Measurements from ENCODE around the gene MRPL27.
"Not testable (repeated sequence)": the region's sequence is repeated elsewhere in the genome, so short reads cannot be mapped to it uniquely, and the experiment has no call there.

MRPL27 gene

DNA sequence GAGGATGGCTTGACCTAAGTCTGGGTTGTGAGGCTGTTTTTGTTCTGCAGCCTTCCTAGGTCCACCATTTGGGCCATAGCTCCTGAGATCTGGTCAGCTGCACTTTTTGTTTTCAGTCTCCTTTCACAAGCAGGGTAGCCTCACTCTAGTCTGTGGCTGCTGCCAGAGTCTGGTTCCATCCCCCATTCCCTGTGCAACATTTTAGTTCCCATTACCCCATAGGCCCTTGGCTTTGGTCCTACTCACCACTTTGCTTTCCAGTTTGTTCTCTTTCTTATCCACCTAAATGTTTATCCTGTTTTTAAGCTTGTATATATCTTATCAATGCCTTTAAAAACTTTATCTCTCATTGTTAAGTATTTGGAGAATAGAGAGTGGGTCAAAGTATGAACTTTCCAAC, 33.6 kb downstream of the MRPL27 start:
- no peak for DNase-seq

DNA sequence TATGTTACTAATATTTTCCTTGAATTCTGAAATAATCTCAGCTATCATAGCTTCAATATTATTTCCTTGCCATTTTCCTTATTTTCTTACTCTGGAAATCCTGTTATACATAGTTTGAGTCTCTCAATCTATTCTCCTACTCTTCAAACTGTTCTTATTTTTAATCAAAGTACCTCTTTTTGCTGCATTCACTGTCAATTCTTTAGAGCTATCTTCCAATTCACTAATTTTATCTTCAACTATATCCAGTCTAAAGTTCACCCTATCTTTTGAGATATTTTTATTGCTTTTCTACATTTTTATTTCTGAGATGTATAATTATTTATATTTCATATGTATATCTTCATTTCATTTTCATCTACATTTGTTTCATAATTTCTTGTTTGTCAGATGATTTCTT, 34.3 kb downstream of the MRPL27 start:
- DNase-seq, result no peak

- no peak for DNase-seq
Measured at GRCh38 chr17:50337956-50338355, 35.0 kb downstream of the MRPL27 start.

GRCh38 chr17:50333291-50334057, 39.5 kb downstream of the MRPL27 start:
- not testable (repeated sequence) for DNase-seq

GRCh38 chr17:50332196-50332595, 40.8 kb downstream of the MRPL27 start:
- no peak for DNase-seq

DNA sequence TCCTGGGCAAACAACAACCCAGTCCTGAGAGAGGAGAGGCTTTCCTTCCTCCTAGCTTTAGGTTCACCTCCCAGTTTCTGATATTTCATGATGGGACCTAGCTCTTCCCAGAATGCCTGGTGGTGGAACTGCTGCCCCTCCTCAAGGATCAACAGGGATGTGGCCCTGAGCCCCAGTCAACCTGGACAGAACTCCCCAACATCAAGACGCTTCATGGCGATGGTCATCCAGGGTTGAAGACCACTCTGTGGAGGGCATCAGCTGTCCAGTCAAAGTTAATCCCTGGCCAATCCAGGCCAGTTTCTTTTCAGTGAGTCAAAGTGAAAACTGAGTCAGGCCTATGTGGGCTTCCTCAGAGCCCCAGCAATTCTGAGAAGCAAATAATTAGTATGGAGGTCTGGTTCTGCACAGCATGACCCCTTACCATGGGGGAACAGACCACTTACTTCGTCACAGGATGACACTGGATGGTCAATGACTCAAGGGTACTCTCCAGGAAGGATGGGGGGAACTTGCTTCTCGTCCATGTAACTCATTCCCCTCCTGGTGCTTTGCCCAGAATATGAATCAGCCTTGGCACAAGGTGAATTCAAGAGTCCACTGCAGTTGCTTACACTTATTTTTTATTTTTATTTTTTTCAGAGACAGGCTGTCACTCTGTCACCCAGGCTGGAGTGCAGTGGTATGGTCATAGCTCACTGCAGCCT, 41.7 kb downstream of the MRPL27 start:
- no peak for DNase-seq

DNA sequence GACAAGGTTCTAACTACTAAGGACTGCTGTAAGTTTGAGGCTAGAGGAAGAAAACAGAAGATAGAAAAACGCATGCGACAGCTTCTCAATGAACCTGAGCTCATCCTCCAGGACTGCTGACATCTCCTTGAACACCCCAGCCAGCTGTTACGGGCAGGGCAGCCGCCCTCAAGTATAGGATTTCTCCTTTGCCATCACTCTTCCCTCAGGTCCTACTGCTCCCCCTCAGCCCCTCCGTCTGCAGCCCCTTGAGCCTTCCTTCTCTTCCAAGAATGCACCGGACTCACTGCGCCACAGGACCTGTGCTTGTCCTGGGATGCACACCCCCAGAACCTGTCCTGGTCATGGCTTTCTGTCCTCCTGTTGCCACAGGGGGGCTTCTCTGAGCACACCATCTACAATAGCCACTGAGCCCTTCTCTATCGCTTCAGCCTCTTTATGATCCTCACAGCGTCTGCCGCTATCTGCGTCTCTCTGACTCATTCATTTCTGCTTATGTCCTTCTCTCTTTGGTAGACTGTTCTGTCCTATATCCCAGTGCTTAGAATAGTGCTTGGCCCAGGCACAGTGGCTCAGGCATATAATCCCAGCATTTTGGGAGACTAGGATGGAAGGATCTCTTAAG, 42.7 kb downstream of the MRPL27 start:
- DNase-seq, result no peak

DNA sequence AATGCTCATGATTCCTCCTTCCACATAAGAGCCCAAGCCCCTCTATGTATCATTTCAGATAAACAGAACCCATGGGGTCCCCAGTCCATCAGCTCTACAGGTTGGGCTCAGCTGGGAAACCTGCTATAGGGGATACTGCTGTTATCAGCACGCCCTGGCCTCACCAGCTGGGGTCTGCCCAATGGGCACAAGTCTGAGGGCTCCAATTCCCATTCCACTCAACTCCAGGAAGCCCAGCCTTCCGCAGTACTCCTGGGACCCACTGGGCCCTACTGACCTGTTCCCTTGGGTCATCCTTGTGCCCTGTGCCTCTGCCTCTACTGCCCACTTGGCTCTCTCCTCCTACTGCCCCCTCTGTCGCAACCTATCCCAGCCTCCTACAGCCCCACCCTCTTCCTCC, 43.3 kb downstream of the MRPL27 start:
- no peak for DNase-seq

DNA sequence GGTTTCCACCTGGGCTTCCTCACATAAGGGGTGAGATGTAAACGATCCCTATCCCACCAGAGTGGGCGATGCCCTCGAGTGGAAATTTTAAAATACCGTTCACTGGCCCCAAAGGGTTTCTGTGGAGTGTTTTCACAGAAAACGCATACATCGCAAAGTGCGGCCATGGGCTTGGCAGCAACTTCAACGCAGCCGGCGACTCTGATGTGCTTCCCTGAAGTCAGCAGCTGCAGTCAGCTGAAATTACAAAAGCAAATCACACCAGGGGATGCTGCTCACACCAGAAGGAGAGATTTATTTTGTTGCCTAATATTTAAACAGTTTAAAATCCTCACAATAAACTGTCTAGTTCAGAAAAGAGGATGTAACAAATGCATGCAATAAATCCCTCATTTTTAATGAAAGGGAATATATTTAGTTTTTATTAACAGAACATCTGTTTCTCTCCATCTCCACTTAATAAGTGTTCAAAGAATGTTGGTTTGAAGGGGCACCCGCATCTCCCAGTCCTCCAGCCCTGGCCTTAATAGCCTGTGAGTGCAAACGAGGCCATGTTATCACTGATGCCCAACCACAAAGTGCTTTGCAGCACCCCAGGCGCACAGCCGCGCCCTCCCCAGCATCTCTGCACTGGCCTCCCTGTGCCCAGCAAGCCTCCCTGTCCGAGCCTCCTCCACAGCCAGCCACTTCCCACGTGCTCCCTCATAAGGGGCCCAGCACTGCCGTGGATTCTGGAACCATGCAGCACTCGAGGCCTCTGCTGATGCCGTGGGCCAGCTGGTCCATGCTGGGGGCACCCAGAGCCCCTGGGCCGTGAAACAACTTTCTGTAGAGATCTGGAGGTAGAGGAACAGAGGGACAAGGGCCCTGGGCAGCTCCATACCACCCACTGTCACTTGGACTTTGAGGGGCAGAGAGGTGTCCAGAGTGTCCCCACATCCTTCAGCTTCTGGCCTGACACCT, 44.3 kb downstream of the MRPL27 start:
- no peak for DNase-seq

DNA sequence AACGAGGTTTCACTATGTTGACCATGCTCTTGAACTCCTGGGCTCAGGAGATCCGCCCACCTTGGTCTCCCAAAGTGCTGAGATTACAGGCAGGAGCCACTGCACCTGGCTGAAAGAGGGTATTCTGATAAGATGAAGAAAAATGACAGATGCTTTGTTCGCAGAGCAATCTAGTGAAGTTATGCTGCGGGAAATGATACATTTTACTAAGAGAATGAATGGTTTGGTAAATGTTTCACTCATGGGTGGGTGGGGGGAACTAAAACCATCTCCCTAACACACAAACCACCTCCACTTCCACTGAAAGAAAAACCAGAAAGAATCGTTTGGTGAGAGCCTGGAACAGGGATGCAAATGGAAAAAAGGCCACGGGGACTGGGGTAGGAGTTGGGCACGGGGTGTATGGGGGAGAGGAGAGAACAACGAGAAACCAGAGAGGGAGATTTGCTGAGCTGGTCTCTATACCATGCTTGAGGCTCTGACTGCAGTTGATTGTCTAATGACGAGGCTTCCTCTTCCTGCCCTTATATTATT, 46.1 kb downstream of the MRPL27 start:
- no peak for DNase-seq

GRCh38 chr17:50325906-50326305, 47.1 kb downstream of the MRPL27 start:
- no peak for DNase-seq

DNA sequence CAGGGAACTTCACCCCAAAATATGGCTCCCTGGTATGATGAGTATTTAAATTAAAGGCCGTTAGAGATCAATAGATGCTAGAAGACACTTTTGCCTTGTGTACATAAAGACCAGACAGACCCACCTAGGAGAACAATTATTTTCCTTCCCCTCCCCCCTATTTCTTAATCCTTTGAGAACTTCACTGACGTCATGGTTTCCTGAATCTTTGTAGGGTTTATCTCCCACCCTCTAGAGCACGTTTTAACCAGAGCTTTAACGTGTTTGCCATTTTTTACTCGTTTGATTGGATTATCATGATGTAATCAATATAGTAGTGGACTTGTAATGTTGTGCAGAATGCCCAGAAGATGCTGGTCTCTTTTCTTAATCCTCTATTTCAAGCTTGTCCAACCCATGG, 49.9 kb downstream of the MRPL27 start:
- DNase-seq, result no peak

GRCh38 chr17:50322271-50322670, 50.7 kb downstream of the MRPL27 start:
- DNase-seq, result no peak

DNA sequence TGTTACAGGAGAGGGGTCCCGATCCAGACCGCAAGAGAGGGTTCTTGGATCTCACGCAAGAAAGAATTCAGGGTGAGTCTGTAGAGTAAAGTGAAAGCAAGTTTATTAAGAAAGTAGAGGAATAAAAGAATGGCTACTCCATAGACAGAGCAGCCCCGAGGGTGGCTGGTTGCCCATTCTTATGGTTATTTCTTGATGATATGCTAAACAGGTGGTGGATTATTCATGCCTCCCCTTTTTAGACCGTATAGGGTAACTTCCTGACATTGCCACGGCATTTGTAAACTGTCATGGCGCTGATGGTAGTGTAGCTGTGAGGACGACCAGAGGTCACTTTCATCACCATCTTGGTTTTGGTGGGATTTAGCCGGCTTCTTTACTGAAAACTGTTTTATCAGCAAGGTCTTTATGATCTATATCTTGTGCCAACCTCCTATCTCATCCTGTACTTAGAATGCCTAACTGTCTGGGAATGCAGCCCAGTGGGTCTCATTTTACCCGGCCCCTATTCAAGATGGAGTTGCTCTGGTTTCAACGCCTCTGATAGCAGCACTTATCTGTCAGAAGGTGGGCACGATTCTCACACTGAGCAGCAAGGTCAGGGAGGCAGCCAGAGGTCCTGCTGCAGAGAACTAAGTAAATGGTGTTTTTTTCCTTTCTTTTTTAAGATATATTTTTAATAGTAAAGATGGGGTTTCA, 53.5 kb downstream of the MRPL27 start:
- DNase-seq, result no peak

- no peak for DNase-seq
Measured at GRCh38 chr17:50318501-50319285, 54.3 kb downstream of the MRPL27 start.

Data from NCI-H2029 treated with DMSO at 0.1 percent for 48 hours (cell line).